Thyroid gland (tissue), 4 donors: Measurements from ENCODE around the gene CD276.

Source experiments
- POLR2A ChIP-seq, 2 donors: fragments of 450-650 bp; IDR thresholded peaks; one replicate each; pipeline ENCODE4 v1.6.1; 2017; ENCODE audit warnings: antibody characterized with exemption in 2 of 2, mild to moderate bottlenecking in 2 of 2, moderate library complexity in 1 of 2
- TF ChIP-seq, protein P1 (sequence below), 6 experiments: fragments of 200-600 bp in 3 of 6; fragments of 450-650 bp in 3 of 6; sonication (generic) in 3 of 6; IDR thresholded peaks; one replicate each; pipeline ENCODE4 v1.5.1; 2016 to 2019; ENCODE audit warnings: antibody characterized with exemption in 6 of 6, mild to moderate bottlenecking in 2 of 6, inconsistent platforms in 1 of 6, moderate library complexity in 1 of 6

DNA sequence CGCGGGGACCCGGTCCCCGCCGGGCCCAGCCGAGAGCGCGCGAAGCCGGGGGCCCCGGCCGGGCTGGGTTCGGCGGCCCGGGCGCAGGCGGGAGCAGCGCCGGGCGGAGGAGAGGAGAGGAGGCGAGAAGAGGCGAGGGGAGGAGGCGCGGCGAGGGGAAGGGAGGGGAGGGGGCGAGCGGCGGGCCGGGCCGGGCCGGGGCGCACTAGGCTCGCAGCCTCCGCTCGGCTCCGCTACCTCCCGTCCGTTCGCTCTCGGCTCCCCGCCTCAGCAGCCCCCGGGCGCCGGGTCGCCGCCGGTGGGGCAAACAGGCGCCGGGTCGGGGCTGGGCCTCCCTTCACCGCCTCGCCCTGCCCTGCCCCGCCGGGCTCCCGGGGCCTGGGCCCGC lies 68.6 kb downstream of the CD276 start:
- TF ChIP-seq, protein P1, sequence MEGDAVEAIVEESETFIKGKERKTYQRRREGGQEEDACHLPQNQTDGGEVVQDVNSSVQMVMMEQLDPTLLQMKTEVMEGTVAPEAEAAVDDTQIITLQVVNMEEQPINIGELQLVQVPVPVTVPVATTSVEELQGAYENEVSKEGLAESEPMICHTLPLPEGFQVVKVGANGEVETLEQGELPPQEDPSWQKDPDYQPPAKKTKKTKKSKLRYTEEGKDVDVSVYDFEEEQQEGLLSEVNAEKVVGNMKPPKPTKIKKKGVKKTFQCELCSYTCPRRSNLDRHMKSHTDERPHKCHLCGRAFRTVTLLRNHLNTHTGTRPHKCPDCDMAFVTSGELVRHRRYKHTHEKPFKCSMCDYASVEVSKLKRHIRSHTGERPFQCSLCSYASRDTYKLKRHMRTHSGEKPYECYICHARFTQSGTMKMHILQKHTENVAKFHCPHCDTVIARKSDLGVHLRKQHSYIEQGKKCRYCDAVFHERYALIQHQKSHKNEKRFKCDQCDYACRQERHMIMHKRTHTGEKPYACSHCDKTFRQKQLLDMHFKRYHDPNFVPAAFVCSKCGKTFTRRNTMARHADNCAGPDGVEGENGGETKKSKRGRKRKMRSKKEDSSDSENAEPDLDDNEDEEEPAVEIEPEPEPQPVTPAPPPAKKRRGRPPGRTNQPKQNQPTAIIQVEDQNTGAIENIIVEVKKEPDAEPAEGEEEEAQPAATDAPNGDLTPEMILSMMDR (IDR thresholded peaks at IDR 0.05): no peak
- TF ChIP-seq POLR2A (IDR thresholded peaks at IDR 0.05): no peak
